Thoracic aorta (tissue), 2 donors: ENCODE results near the gene CEPT1. TPM values are rescaled to one million over a fixed set of nuclear protein-coding genes. Genes with fewer than 3 reads are reported as not detected.
A peak's percentile ranks its signal among the peaks of the same experiment; 100 is the strongest.

ENCODE experiments used
- ATAC-seq: fragments of 150-250 bp; one replicate; pipeline ENCODE4 v1.8.0; 2017; ENCODE audit warnings: low read depth; ENCODE audit not compliant: insufficient number of reproducible peaks, low FRiP score
- DNase-seq: peaks from one replicate; pipeline ENCODE4 v3.0.0-alpha.2; 2020; ENCODE audit warnings: low spot score
- H3K27ac ChIP-seq, 2 donors: fragments of 200-600 bp; sonication (generic); 1 replicate in 1 of 2; 2 replicates in 1 of 2; pipeline ENCODE4 v1.5.1; 2016; ENCODE audit warnings: mild to moderate bottlenecking in 2 of 2, moderate library complexity in 2 of 2
- H3K27me3 ChIP-seq: fragments of 200-600 bp; sonication (generic); replicated peaks from 2 replicates; pipeline ENCODE4 v1.6.0; 2016; ENCODE audit warnings: mild to moderate bottlenecking; ENCODE audit not compliant: insufficient read depth
- H3K36me3 ChIP-seq: fragments of 200-600 bp; sonication (generic); one replicate; pipeline ENCODE4 v1.5.1; 2016
- H3K4me1 ChIP-seq, 2 donors: fragments of 200-600 bp; sonication (generic); 1 replicate in 1 of 2; 2 replicates in 1 of 2; pipeline versions ENCODE4 v1.5.1 to v1.6.0; 2016; ENCODE audit warnings: low read depth in 2 of 2, mild to moderate bottlenecking in 1 of 2; ENCODE audit not compliant: control insufficient read depth in 1 of 2
- H3K4me3 ChIP-seq: fragments of 200-600 bp; sonication (generic); 2 replicates; pipeline ENCODE4 v1.5.1; 2016; ENCODE audit warnings: mild to moderate bottlenecking
- H3K9me3 ChIP-seq: fragments of 200-600 bp; sonication (generic); 2 replicates; pipeline ENCODE4 v1.5.1; 2016
- CTCF ChIP-seq: fragments of 200-600 bp; sonication (generic); IDR thresholded peaks from one replicate; pipeline ENCODE4 v1.5.1; 2019; ENCODE audit warnings: antibody characterized with exemption
- total RNA-seq, 2 donors: library from RNA; depleted of rRNA; stranded (reverse); fragments of >200 nt; gene quantifications; one replicate each; pipeline versions ENCODE4 v1.1.0 to v1.2.3, GENCODE V29; 2016

Gene CEPT1
- total RNA-seq, 2 donors from 2014 or later, result 31.0 to 33.5 TPM

DNA sequence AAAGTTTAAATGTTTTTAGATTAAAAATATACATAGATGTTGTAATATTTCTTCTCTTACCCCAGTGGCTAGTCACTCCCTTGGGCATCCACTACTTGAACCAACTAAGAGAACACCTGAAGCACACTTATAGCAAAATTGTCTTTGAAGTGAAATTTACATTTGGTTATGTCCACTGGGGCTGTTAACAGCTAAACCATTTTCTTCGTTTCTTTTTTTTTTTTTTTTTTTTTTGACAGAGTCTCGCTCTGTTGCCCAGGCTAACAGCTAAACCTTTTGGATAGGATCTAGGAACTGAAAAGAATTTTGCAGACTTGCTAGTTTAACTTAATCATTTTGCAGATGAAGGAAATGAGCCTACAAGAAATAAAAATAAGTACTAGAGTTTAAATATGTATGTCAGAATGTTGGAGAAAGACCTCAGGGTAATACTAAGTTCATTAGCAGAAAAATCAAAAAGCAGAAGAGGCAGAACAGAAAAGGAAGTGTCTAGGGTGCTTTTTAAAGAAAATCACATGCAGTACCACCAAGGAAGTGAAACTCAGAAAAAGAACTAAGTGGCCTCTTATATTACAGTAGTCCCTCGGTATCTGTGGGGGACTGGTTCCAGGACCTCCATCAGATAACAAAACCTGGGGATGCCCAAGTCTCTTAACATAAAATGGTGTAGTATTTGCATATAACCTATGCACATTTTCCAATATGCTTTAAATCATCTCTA, 11.9 kb upstream of the CEPT1 start:
- Histone ChIP-seq H3K27ac (no peak overlapping the region), H3K27me3 (no peaks in the 10 kb centered on the region), H3K36me3 (no peaks in the 10 kb centered on the region), H3K4me1 (no peaks in the 10 kb centered on the region), H3K4me3 (no peak overlapping the region), H3K9me3 (no peaks in the 10 kb centered on the region)
- ATAC-seq (no peak), DNase-seq (no peak)
- no peak for TF ChIP-seq CTCF

DNA sequence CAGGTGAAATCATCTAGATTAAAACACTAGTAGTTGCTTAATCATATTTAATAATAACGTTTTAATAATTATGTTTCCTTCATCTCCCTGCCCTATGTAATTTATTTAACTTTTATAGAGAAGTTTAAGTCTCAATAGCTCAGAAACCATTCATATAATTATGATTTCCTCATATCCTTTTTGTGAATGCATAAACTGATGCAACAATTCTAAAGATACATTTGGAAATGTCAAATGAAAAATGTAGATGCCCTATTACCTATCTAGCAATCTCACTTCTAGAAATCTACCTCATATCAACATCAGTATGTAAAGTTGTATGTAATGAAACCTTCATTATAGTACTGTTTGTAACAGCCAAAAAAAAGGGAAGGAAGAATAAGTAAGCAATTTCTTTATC, 10.6 kb upstream of the CEPT1 start:
- no peak for TF ChIP-seq CTCF
- Histone ChIP-seq H3K36me3 (no peaks in the 10 kb centered on the region), H3K27me3 (no peaks in the 10 kb centered on the region), H3K4me3 (no peak overlapping the region), H3K27ac (no peak overlapping the region), H3K9me3 (no peaks in the 10 kb centered on the region), H3K4me1 (peaks cover 0 to 4% of the 10 kb centered on the region in 2 donors)
- DNase-seq (no peak), ATAC-seq (no peak)

- Histone ChIP-seq H3K27ac (no peak overlapping the region), H3K4me1 (peaks cover 0 to 4% of the 10 kb centered on the region in 2 donors), H3K36me3 (peaks cover 3% of the 10 kb centered on the region), H3K27me3 (no peaks in the 10 kb centered on the region), H3K4me3 (no peak overlapping the region), H3K9me3 (no peaks in the 10 kb centered on the region)
- no peak for TF ChIP-seq CTCF
- no peak for DNase-seq
- ATAC-seq, result no peak
Measured at GRCh38 chr1:111131693-111132092, 8.3 kb upstream of the CEPT1 start.

- Histone ChIP-seq H3K36me3 (peaks cover 3% of the 10 kb centered on the region), H3K27me3 (no peaks in the 10 kb centered on the region), H3K4me1 (peaks cover 8 to 10% of the 10 kb centered on the region in 2 donors), H3K4me3 (no peak overlapping the region), H3K27ac (no peak overlapping the region), H3K9me3 (no peaks in the 10 kb centered on the region)
- no peak for TF ChIP-seq CTCF
- DNase-seq, result no peak
- no peak for ATAC-seq
Measured at GRCh38 chr1:111133866-111134265, 6.2 kb upstream of the CEPT1 start.

- ATAC-seq (no peak), DNase-seq (no peak)
- Histone ChIP-seq H3K27me3 (no peaks in the 10 kb centered on the region), H3K4me3 (peak overlapping the region; percentile 94), H3K27ac (peak overlapping the region; percentile 87 to 88), H3K4me1 (peaks cover 23 to 26% of the 10 kb centered on the region in 2 donors), H3K9me3 (no peaks in the 10 kb centered on the region), H3K36me3 (peaks cover 3% of the 10 kb centered on the region)
- TF ChIP-seq CTCF, result no peak
Measured at GRCh38 chr1:111139324-111139955, 583 bp upstream of the CEPT1 start.
